ENCODE measurements around the gene L3MBTL4.
"Not testable (repeated sequence)": the region's sequence is repeated elsewhere in the genome, so short reads cannot be mapped to it uniquely, and the experiment has no call there.

L3MBTL4 gene

GRCh38 chr18:6396276-6396675 lies 18.4 kb downstream of the L3MBTL4 start:
- no peak for DNase-seq
- Mint-ChIP-seq H3K9me3 (peaks cover 5% of the 10 kb centered on the region), H3K4me3 (no peak overlapping the region), H3K4me1 (ENCODE audit: low read depth) (no peaks in the 10 kb centered on the region), H3K27ac (no peak overlapping the region), H3K36me3 (ENCODE audit: low read depth) (no peaks in the 10 kb centered on the region), H3K27me3 (no peaks in the 10 kb centered on the region)

- Mint-ChIP-seq H3K9me3 (peaks cover 15% of the 10 kb centered on the region), H3K27ac (no peak overlapping the region), H3K27me3 (no peaks in the 10 kb centered on the region), H3K4me3 (no peak overlapping the region), H3K4me1 (ENCODE audit: low read depth) (no peaks in the 10 kb centered on the region), H3K36me3 (ENCODE audit: low read depth) (no peaks in the 10 kb centered on the region)
- no peak for DNase-seq
These were observed 25.7 kb downstream of the L3MBTL4 start for GRCh38 chr18:6389005-6389404.

- H3K4me3 Mint-ChIP-seq, result no peak overlapping the region
- no peak for DNase-seq
- H3K27me3 Mint-ChIP-seq, result no peaks in the 10 kb centered on the region
These were observed 31.7 kb downstream of the L3MBTL4 start for GRCh38 chr18:6382963-6383362.

GRCh38 chr18:6377473-6377872 lies 37.2 kb downstream of the L3MBTL4 start:
- H3K27ac Mint-ChIP-seq; H3K27me3 Mint-ChIP-seq; H3K36me3 Mint-ChIP-seq (ENCODE audit: low read depth); DNase-seq; H3K4me1 Mint-ChIP-seq (ENCODE audit: low read depth); H3K4me3 Mint-ChIP-seq: not testable (repeated sequence)
- H3K9me3 Mint-ChIP-seq, result peaks cover 21% of the 10 kb centered on the region

More at GRCh38 chr18:6382963-6383362, 31.7 kb downstream of the L3MBTL4 start:
- peaks cover 13% of the 10 kb centered on the region for H3K9me3 Mint-ChIP-seq
- no peak overlapping the region for H3K27ac Mint-ChIP-seq
- H3K4me1 Mint-ChIP-seq (ENCODE audit: low read depth), result no peaks in the 10 kb centered on the region
- no peaks in the 10 kb centered on the region for H3K36me3 Mint-ChIP-seq (ENCODE audit: low read depth)

GRCh38 chr18:6376433-6377229 lies 38.1 kb downstream of the L3MBTL4 start:
- no peaks in the 10 kb centered on the region for H3K36me3 Mint-ChIP-seq (ENCODE audit: low read depth)
- no peak overlapping the region for H3K4me3 Mint-ChIP-seq
- H3K4me1 Mint-ChIP-seq (ENCODE audit: low read depth), result no peaks in the 10 kb centered on the region
- H3K27ac Mint-ChIP-seq, result no peak overlapping the region
- H3K27me3 Mint-ChIP-seq, result no peaks in the 10 kb centered on the region
- DNase-seq, result no peak
- peaks cover 21% of the 10 kb centered on the region for H3K9me3 Mint-ChIP-seq

GRCh38 chr18:6374935-6375529 lies 39.7 kb downstream of the L3MBTL4 start:
- Mint-ChIP-seq H3K36me3 (ENCODE audit: low read depth) (no peaks in the 10 kb centered on the region), H3K4me1 (ENCODE audit: low read depth) (no peaks in the 10 kb centered on the region), H3K27ac (no peak overlapping the region), H3K9me3 (peaks cover 16% of the 10 kb centered on the region), H3K27me3 (no peaks in the 10 kb centered on the region), H3K4me3 (no peak overlapping the region)
- no peak for DNase-seq

- H3K4me3 Mint-ChIP-seq, result no peak overlapping the region
- H3K36me3 Mint-ChIP-seq (ENCODE audit: low read depth), result no peaks in the 10 kb centered on the region
- no peak for DNase-seq
- H3K4me1 Mint-ChIP-seq (ENCODE audit: low read depth), result no peaks in the 10 kb centered on the region
- H3K27ac Mint-ChIP-seq, result no peak overlapping the region
- peaks cover 15% of the 10 kb centered on the region for H3K9me3 Mint-ChIP-seq
- H3K27me3 Mint-ChIP-seq, result no peaks in the 10 kb centered on the region
These were observed 40.4 kb downstream of the L3MBTL4 start for GRCh38 chr18:6374340-6374739.

GRCh38 chr18:6373187-6373586 lies 41.5 kb downstream of the L3MBTL4 start:
- Mint-ChIP-seq H3K27me3 (no peaks in the 10 kb centered on the region), H3K36me3 (ENCODE audit: low read depth) (no peaks in the 10 kb centered on the region), H3K27ac (no peak overlapping the region), H3K4me3 (no peak overlapping the region), H3K9me3 (peaks cover 12% of the 10 kb centered on the region), H3K4me1 (ENCODE audit: low read depth) (no peaks in the 10 kb centered on the region)
- DNase-seq, result no peak

GRCh38 chr18:6370886-6371635 lies 43.6 kb downstream of the L3MBTL4 start:
- no peaks in the 10 kb centered on the region for H3K4me1 Mint-ChIP-seq (ENCODE audit: low read depth)
- H3K27me3 Mint-ChIP-seq, result no peaks in the 10 kb centered on the region
- H3K9me3 Mint-ChIP-seq, result peaks cover 8% of the 10 kb centered on the region
- H3K4me3 Mint-ChIP-seq, result no peak overlapping the region
- H3K36me3 Mint-ChIP-seq (ENCODE audit: low read depth), result no peaks in the 10 kb centered on the region
- DNase-seq, result no peak
- no peak overlapping the region for H3K27ac Mint-ChIP-seq

GRCh38 chr18:6370410-6370809 lies 44.3 kb downstream of the L3MBTL4 start:
- H3K4me1 Mint-ChIP-seq (ENCODE audit: low read depth), result no peaks in the 10 kb centered on the region
- H3K27me3 Mint-ChIP-seq, result no peaks in the 10 kb centered on the region
- H3K9me3 Mint-ChIP-seq, result peaks cover 7% of the 10 kb centered on the region
- H3K4me3 Mint-ChIP-seq, result no peak overlapping the region
- DNase-seq, result no peak
- H3K36me3 Mint-ChIP-seq (ENCODE audit: low read depth), result no peaks in the 10 kb centered on the region
- no peak overlapping the region for H3K27ac Mint-ChIP-seq

GRCh38 chr18:6368017-6368416 lies 46.7 kb downstream of the L3MBTL4 start:
- Mint-ChIP-seq H3K4me1 (ENCODE audit: low read depth) (no peaks in the 10 kb centered on the region), H3K27me3 (no peaks in the 10 kb centered on the region), H3K36me3 (ENCODE audit: low read depth) (no peaks in the 10 kb centered on the region), H3K4me3 (no peak overlapping the region), H3K27ac (no peak overlapping the region), H3K9me3 (no peaks in the 10 kb centered on the region)
- no peak for DNase-seq

- no peak for DNase-seq
- no peak overlapping the region for H3K4me3 Mint-ChIP-seq
- no peaks in the 10 kb centered on the region for H3K36me3 Mint-ChIP-seq (ENCODE audit: low read depth)
- no peaks in the 10 kb centered on the region for H3K4me1 Mint-ChIP-seq (ENCODE audit: low read depth)
- H3K27me3 Mint-ChIP-seq, result no peaks in the 10 kb centered on the region
- no peaks in the 10 kb centered on the region for H3K9me3 Mint-ChIP-seq
- no peak overlapping the region for H3K27ac Mint-ChIP-seq
These were observed 47.5 kb downstream of the L3MBTL4 start for GRCh38 chr18:6367208-6367607.

GRCh38 chr18:6366776-6367175 lies 47.9 kb downstream of the L3MBTL4 start:
- no peak overlapping the region for H3K4me3 Mint-ChIP-seq
- no peak for DNase-seq
- H3K36me3 Mint-ChIP-seq (ENCODE audit: low read depth), result no peaks in the 10 kb centered on the region
- H3K27ac Mint-ChIP-seq, result no peak overlapping the region
- H3K9me3 Mint-ChIP-seq, result no peaks in the 10 kb centered on the region
- H3K4me1 Mint-ChIP-seq (ENCODE audit: low read depth), result no peaks in the 10 kb centered on the region
- H3K27me3 Mint-ChIP-seq, result no peaks in the 10 kb centered on the region

- Mint-ChIP-seq H3K9me3 (no peaks in the 10 kb centered on the region), H3K27ac (no peak overlapping the region), H3K4me1 (ENCODE audit: low read depth) (no peaks in the 10 kb centered on the region), H3K4me3 (no peak overlapping the region), H3K36me3 (ENCODE audit: low read depth) (no peaks in the 10 kb centered on the region), H3K27me3 (no peaks in the 10 kb centered on the region)
- DNase-seq, result no peak
These were observed 49.3 kb downstream of the L3MBTL4 start for GRCh38 chr18:6365385-6365784.

GRCh38 chr18:6363216-6363615 lies 51.5 kb downstream of the L3MBTL4 start:
- no peaks in the 10 kb centered on the region for H3K9me3 Mint-ChIP-seq
- no peak for DNase-seq
- H3K4me1 Mint-ChIP-seq (ENCODE audit: low read depth), result no peaks in the 10 kb centered on the region
- H3K27ac Mint-ChIP-seq, result no peak overlapping the region
- H3K36me3 Mint-ChIP-seq (ENCODE audit: low read depth), result no peaks in the 10 kb centered on the region
- H3K27me3 Mint-ChIP-seq, result no peaks in the 10 kb centered on the region
- no peak overlapping the region for H3K4me3 Mint-ChIP-seq
